Smooth muscle cell (in vitro differentiated cells): Measurements from ENCODE around the gene LMAN2L. TPM values are rescaled to one million over a fixed set of nuclear protein-coding genes. Genes with fewer than 3 reads are reported as not detected.

ENCODE experiments used
- DNase-seq: peaks from one replicate; lab custom pipeline; 2025; ENCODE audit not compliant: unreplicated experiment; lab: John Stamatoyannopoulos, UW
- H2AFZ ChIP-seq: fragments of 200-600 bp; sonication (generic); 2 replicates; pipeline ENCODE4 v1.6.0; 2016; ENCODE audit warnings: antibody characterized with exemption, low read depth, mild to moderate bottlenecking
- H3F3A ChIP-seq: fragments of 200-600 bp; sonication (generic); 2 replicates; pipeline ENCODE4 v1.6.0; 2017; ENCODE audit warnings: antibody characterized with exemption, low read depth
- H3K27ac ChIP-seq: fragments of 200-600 bp; sonication (generic); 2 replicates; pipeline ENCODE4 v1.5.1; 2016; ENCODE audit warnings: low read depth, mild to moderate bottlenecking
- H3K27me3 ChIP-seq: fragments of 200-600 bp; sonication (generic); 2 replicates; pipeline ENCODE4 v1.6.1; 2016; ENCODE audit warnings: low read depth, mild to moderate bottlenecking
- H3K36me3 ChIP-seq: fragments of 200-600 bp; sonication (generic); 2 replicates; pipeline ENCODE4 v1.5.1; 2016; ENCODE audit warnings: low read depth
- H3K4me1 ChIP-seq: fragments of 200-600 bp; sonication (generic); 2 replicates; pipeline ENCODE4 v1.5.1; 2016; ENCODE audit warnings: low read depth
- H3K4me2 ChIP-seq: fragments of 200-600 bp; sonication (generic); 2 replicates; pipeline ENCODE4 v1.6.0; 2016; ENCODE audit warnings: mild to moderate bottlenecking
- H3K4me3 ChIP-seq: fragments of 200-600 bp; sonication (generic); 2 replicates; pipeline ENCODE4 v1.5.1; 2016; ENCODE audit warnings: mild to moderate bottlenecking
- H3K79me2 ChIP-seq: fragments of 200-600 bp; sonication (generic); 2 replicates; pipeline ENCODE4 v1.6.0; 2016; ENCODE audit warnings: low read depth, mild to moderate bottlenecking
- H3K9ac ChIP-seq: fragments of 200-600 bp; sonication (generic); 2 replicates; pipeline ENCODE4 v1.6.0; 2016; ENCODE audit warnings: low read depth
- H3K9me3 ChIP-seq: fragments of 200-600 bp; sonication (generic); replicated peaks from 2 replicates; pipeline ENCODE4 v1.5.1; 2016; ENCODE audit warnings: low read depth
- H4K20me1 ChIP-seq: fragments of 200-600 bp; sonication (generic); 2 replicates; pipeline ENCODE4 v1.6.0; 2016; ENCODE audit warnings: low read depth
- WGBS: methylation state at CpG from one replicate; pipeline ENCODE4 v1.1.7; 2016; ENCODE audit warnings: low lambda C conversion rate; 5-methylcytosine and 5-hydroxymethylcytosine counted together
- polyA plus RNA-seq: library from polyadenylated mRNA; unstranded; fragments of >200 nt; fragmentation: Nextera tagmentation; extraction: Ambion mirVana; gene quantifications from 2 replicates; pipeline ENCODE4 v1.2.1, GENCODE V29; 2016
- total RNA-seq: library from RNA; depleted of rRNA; stranded (reverse); fragments of >200 nt; gene quantifications from 2 replicates; pipeline ENCODE4 v1.2.3, GENCODE V29; 2014
- TF ChIP-seq, protein P1 (sequence below): fragments of 200-600 bp; sonication (generic); IDR thresholded peaks from 2 replicates; pipeline ENCODE4 v1.5.1; 2017; ENCODE audit warnings: borderline replicate concordance, mild to moderate bottlenecking, antibody characterized with exemption; ENCODE audit not compliant: insufficient read depth, poor library complexity, severe bottlenecking

The LMAN2L gene
- total and polyA plus RNA-seq, 2 experiments from 2014 or later: 26.2 to 32.9 TPM

DNA sequence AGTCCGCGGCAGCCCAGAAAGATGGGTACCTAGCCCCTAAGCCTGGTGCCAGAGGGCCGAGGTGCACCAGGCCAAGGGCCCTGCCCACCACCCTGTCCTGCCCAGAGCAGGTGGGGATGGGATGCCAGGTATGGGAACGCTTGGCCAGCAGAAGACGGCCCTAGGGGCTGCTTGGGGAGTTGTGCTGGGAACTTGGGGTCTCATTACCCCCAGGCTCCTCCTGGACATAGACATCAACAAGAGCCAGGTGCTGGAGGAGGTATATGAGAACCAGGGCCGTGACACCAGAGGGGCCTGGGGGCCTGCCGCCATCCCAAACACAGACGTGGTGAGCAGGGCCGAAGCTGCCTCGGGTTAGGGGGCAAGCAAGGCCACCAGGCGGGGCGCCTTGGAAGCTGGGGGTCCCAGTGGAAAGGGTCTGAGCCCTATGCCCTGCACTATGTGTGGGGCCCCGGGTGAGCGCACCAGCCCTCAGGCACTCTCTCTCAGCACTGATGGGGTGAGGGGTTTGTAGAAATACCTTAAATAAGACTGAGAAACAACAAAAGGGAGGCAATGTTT is 50.4 kb downstream of the LMAN2L start:
- Histone ChIP-seq H3F3A (no peaks in the 10 kb centered on the region), H3K36me3 (no peaks in the 10 kb centered on the region), H3K27ac (no peak overlapping the region), H4K20me1 (no peaks in the 10 kb centered on the region), H3K4me3 (no peak overlapping the region), H3K79me2 (no peaks in the 10 kb centered on the region), H3K4me2 (no peak overlapping the region), H2AFZ (no peak overlapping the region), H3K4me1 (no peaks in the 10 kb centered on the region), H3K9ac (no peak overlapping the region), H3K27me3 (no peaks in the 10 kb centered on the region), H3K9me3 (no peaks in the 10 kb centered on the region)
- 93% methylated on average over 14 of the region's 14 CpGs for WGBS
- TF ChIP-seq, protein P1, sequence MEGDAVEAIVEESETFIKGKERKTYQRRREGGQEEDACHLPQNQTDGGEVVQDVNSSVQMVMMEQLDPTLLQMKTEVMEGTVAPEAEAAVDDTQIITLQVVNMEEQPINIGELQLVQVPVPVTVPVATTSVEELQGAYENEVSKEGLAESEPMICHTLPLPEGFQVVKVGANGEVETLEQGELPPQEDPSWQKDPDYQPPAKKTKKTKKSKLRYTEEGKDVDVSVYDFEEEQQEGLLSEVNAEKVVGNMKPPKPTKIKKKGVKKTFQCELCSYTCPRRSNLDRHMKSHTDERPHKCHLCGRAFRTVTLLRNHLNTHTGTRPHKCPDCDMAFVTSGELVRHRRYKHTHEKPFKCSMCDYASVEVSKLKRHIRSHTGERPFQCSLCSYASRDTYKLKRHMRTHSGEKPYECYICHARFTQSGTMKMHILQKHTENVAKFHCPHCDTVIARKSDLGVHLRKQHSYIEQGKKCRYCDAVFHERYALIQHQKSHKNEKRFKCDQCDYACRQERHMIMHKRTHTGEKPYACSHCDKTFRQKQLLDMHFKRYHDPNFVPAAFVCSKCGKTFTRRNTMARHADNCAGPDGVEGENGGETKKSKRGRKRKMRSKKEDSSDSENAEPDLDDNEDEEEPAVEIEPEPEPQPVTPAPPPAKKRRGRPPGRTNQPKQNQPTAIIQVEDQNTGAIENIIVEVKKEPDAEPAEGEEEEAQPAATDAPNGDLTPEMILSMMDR: no peak
- DNase-seq: no peak

- TF ChIP-seq, protein P1: no peak
- H3K79me2 ChIP-seq: no peaks in the 10 kb centered on the region
- H3K4me3 ChIP-seq: no peak overlapping the region
- WGBS: 88% methylated on average over 11 of the region's 11 CpGs
- no peaks in the 10 kb centered on the region for H3F3A ChIP-seq
- no peak overlapping the region for H3K4me2 ChIP-seq
- no peaks in the 10 kb centered on the region for H3K36me3 ChIP-seq
- no peaks in the 10 kb centered on the region for H3K9me3 ChIP-seq
- no peaks in the 10 kb centered on the region for H3K27me3 ChIP-seq
- DNase-seq: no peak
- no peaks in the 10 kb centered on the region for H3K4me1 ChIP-seq
- H4K20me1 ChIP-seq: no peaks in the 10 kb centered on the region
- H3K9ac ChIP-seq: no peak overlapping the region
- H3K27ac ChIP-seq: no peak overlapping the region
- H2AFZ ChIP-seq: no peak overlapping the region
Measured at GRCh38 chr2:96688649-96689430, 51.0 kb downstream of the LMAN2L start.

DNA sequence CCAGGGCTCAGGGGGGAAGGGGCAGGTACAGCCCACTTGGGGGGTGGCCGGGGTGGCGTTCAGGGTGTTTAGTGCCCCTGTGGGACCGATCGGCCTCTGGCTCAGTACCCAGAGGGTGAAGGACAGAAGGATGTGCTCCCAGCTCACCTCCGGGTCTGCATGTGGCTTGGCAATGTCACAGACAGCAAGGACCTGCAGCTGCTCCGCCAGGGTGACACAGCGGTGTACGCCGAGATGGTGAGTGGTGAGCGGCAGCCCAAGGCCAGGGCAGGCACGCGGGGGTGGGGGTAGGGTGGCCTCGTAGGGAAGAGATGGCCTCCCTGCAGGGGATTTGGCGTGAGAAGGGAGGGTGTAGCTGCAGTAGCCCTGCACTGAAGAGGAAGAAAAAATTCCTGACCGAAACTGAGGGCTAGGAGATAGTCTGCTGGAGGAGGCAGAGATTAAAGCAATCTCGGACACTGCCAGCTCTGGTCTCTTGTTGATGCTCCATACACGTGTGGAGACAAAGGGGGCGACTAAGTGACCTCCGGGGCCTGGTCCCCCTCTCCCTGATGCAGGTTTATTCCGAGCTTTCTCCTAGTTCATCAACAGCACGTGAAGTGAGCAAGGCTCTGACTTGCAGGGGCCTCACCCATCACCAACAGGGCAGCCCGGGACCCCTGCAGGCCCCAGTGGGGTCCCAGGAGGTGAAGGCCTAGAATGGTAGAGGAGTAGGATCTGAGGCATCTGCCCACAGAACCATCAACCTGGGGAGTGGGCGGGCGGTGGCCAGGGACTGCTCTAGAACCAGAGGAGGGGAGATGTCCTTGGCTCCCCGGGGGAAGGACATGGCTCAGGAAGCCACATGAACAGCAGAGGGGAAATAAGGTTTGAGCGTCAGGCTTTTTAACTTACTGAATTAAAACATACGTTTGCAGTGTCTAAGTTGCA is 51.9 kb downstream of the LMAN2L start:
- no peaks in the 10 kb centered on the region for H4K20me1 ChIP-seq
- H3K36me3 ChIP-seq: no peaks in the 10 kb centered on the region
- H2AFZ ChIP-seq: no peak overlapping the region
- no peak for DNase-seq
- WGBS: 85% methylated on average over 27 of the region's 27 CpGs
- H3K79me2 ChIP-seq: no peaks in the 10 kb centered on the region
- no peak overlapping the region for H3K4me3 ChIP-seq
- H3K4me2 ChIP-seq: no peak overlapping the region
- no peak overlapping the region for H3K9ac ChIP-seq
- H3K9me3 ChIP-seq: no peaks in the 10 kb centered on the region
- H3K27ac ChIP-seq: no peak overlapping the region
- no peaks in the 10 kb centered on the region for H3K4me1 ChIP-seq
- TF ChIP-seq, protein P1: no peak
- H3F3A ChIP-seq: no peaks in the 10 kb centered on the region
- H3K27me3 ChIP-seq: no peaks in the 10 kb centered on the region
